NT2/D1 (cell line): Measurements from ENCODE around the gene SAMD10.
"Not testable (repeated sequence)": the region's sequence is repeated elsewhere in the genome, so short reads cannot be mapped to it uniquely, and the experiment has no call there.

ENCODE experiments used
- DNase-seq: peaks from one replicate; pipeline ENCODE4 v3.0.0-alpha.2; 2011; ENCODE audit warnings: low read depth, low spot score
- H3K27me3 ChIP-seq: 2 replicates; pipeline ENCODE4 v1.6.0; 2011; ENCODE audit warnings: mild to moderate bottlenecking; ENCODE audit not compliant: insufficient read length, insufficient read depth
- H3K36me3 ChIP-seq: 2 replicates; pipeline ENCODE4 v1.6.1; 2011; ENCODE audit warnings: mild to moderate bottlenecking, low read length, mixed read lengths; ENCODE audit not compliant: insufficient read depth, insufficient read length
- H3K4me1 ChIP-seq: 2 replicates; pipeline ENCODE4 v1.5.1; 2011; ENCODE audit not compliant: insufficient read depth, insufficient read length
- H3K4me3 ChIP-seq: 2 replicates; pipeline ENCODE4 v1.5.1; 2011; ENCODE audit warnings: low read depth; ENCODE audit not compliant: insufficient read length
- H3K9ac ChIP-seq: 2 replicates; pipeline ENCODE4 v1.6.0; 2011; ENCODE audit warnings: low read depth; ENCODE audit not compliant: insufficient read length
- H3K9me3 ChIP-seq: 2 replicates; pipeline ENCODE4 v1.5.1; 2011; ENCODE audit warnings: mild to moderate bottlenecking, low read length; ENCODE audit not compliant: insufficient read depth
- SUZ12 ChIP-seq: IDR thresholded peaks from 2 replicates; pipeline ENCODE4 v1.6.1; 2011; ENCODE audit not compliant: insufficient read length, insufficient read depth; ENCODE audit errors: extremely low read depth
- YY1 ChIP-seq: IDR thresholded peaks from 2 replicates; pipeline ENCODE4 v1.6.1; 2011; ENCODE audit not compliant: insufficient read length, insufficient read depth
- ZNF274 ChIP-seq: IDR thresholded peaks from 2 replicates; pipeline ENCODE4 v1.6.1; 2011; ENCODE audit warnings: mild to moderate bottlenecking, low read depth, low read length

Gene SAMD10

DNA sequence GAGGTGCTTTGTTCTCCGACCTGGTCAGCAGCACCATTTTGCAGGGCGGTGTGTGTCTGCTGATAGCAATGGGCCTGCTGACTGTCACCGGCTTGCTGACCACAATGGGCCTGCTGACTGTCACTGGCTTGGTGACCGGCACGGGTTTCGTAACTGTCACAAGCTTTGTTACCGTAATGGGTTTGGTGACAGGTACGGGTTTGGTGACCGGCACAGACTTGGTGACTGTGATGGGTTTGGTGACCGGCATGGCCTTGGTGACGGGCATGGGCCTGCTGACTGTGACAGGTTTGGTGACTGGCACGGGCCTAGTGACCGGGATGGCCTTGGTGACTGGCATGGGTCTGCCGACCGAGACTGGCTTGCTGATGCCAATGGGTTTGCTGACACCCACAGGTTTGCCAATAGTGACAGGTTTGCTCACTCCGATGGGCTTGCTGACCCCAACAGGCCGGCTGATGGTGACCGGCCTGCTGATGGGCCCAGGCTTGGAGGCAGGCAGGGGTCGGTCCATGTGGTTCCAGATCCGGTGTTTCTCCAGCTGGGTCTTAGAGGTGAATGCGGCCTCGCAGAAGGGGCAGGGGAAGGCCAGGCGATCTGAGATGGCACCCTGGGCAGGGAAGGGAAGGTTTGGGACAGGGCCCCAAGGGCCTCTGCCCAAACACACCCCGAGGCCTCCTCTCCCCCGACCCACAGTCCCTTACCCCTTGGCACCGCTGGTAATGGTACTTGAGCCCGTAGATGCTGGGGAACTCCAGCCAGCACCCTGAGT, 13.1 kb downstream of the SAMD10 start:
- peaks cover 40% of the 10 kb centered on the region; the same call in 1 of the 2 replicates for H3K9me3 ChIP-seq
- no peak overlapping the region for H3K9ac ChIP-seq
- peaks cover 17% of the 10 kb centered on the region for H3K27me3 ChIP-seq
- H3K36me3 ChIP-seq = peaks cover 59% of the 10 kb centered on the region
- no peak overlapping the region for H3K4me3 ChIP-seq
- peaks cover 13% of the 10 kb centered on the region for H3K4me1 ChIP-seq
- no peak for DNase-seq
- no peak for TF ChIP-seq YY1

DNA sequence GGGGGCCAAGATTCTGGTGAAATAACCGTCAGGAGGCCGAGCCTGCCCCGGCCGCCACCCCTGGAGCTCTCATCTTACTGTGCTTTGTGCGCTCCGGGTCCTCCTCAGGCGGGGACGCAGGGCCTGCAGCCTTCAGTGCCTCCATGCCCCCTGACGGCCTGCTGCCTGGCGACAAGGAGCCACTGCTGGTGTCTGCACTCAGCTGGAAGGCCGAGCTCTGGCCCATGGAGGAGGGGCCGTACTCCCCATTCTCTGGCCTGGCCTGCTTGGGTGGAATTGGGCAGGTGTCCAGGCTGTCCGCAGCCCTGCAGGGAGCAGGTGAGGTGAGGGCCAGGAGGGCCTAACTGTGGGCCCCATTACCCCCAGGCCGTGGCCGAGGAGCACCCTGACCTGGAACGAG, 15.0 kb downstream of the SAMD10 start:
- no peak overlapping the region for H3K9ac ChIP-seq
- peaks cover 13% of the 10 kb centered on the region for H3K4me1 ChIP-seq
- TF ChIP-seq SUZ12 (no peak), YY1 (no peak), ZNF274 (no peak)
- H3K36me3 ChIP-seq = peaks cover 69% of the 10 kb centered on the region
- no peak for DNase-seq
- H3K9me3 ChIP-seq = peaks cover 40% of the 10 kb centered on the region; the same call in 1 of the 2 replicates
- peaks cover 4% of the 10 kb centered on the region for H3K27me3 ChIP-seq
- H3K4me3 ChIP-seq = no peak overlapping the region

GRCh38 chr20:63963784-63964301, 15.6 kb downstream of the SAMD10 start:
- no peak overlapping the region for H3K4me3 ChIP-seq
- H3K27me3 ChIP-seq = peaks cover 4% of the 10 kb centered on the region
- peaks cover 40% of the 10 kb centered on the region; the same call in 1 of the 2 replicates for H3K9me3 ChIP-seq
- H3K36me3 ChIP-seq = peaks cover 75% of the 10 kb centered on the region
- H3K9ac ChIP-seq = no peak overlapping the region
- peaks cover 17% of the 10 kb centered on the region for H3K4me1 ChIP-seq
- no peak for TF ChIP-seq YY1
- TF ChIP-seq SUZ12 = no peak
- TF ChIP-seq ZNF274 = no peak
- no peak for DNase-seq

GRCh38 chr20:63963348-63963741, 16.1 kb downstream of the SAMD10 start:
- Histone ChIP-seq H3K9me3 (peaks cover 38% of the 10 kb centered on the region; the same call in 1 of the 2 replicates), H3K9ac (no peak overlapping the region), H3K4me1 (peaks cover 17% of the 10 kb centered on the region), H3K4me3 (no peak overlapping the region), H3K36me3 (peaks cover 76% of the 10 kb centered on the region), H3K27me3 (peaks cover 2% of the 10 kb centered on the region)
- no peak for TF ChIP-seq ZNF274
- TF ChIP-seq SUZ12 = no peak
- TF ChIP-seq YY1 = no peak
- DNase-seq = no peak

- TF ChIP-seq SUZ12 (no peak), ZNF274 (no peak), YY1 (no peak)
- Histone ChIP-seq H3K27me3 (no peaks in the 10 kb centered on the region), H3K9me3 (peaks cover 32% of the 10 kb centered on the region; the same call in 1 of the 2 replicates), H3K4me1 (peaks cover 17% of the 10 kb centered on the region), H3K9ac (no peak overlapping the region), H3K4me3 (no peak overlapping the region), H3K36me3 (peaks cover 72% of the 10 kb centered on the region)
- no peak for DNase-seq
Observed at GRCh38 chr20:63962426-63963347, 16.8 kb downstream of the SAMD10 start.

DNA sequence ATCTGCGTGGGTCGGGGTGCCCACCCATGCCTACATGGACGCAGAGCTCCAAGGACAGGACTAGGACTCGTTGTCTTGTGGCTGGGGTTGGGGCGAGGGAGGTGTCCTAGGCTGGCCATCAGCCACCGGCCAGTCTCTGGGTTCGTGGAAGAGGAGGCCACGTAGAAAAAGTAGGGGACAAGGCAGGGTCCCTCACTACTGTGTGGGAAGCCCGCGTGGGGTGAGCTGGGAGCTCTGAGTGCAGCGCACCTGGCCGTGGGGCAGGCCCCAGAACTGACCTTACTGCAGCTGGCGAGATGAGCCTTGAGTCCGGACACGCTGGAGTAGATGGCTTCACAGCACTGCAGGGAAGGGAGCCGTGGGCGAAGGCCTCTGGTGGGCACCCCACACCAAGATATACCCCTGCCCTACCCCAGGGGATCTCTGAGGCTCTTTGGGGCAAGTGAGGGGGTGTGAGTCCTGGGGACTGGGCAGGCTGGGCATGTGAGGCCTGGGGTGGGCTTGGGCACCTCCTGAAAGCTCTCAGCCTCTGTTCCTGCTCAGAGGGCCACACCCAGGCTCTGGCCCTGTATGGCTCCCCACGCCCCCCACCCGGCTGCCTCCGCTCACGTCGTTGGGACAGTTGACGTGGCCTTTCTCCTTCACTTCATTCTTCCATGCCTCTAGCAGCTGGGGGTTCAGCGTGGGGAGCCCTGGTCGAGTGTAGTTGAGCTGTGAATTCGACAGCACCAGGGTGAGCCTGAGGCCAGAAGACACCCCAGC, 17.6 kb downstream of the SAMD10 start:
- H3K36me3 ChIP-seq = peaks cover 63% of the 10 kb centered on the region
- no peak for TF ChIP-seq ZNF274
- TF ChIP-seq SUZ12 = no peak
- TF ChIP-seq YY1 = no peak

GRCh38 chr20:63960654-63961621, 18.5 kb downstream of the SAMD10 start:
- not testable (repeated sequence) for DNase-seq, H3K4me3 ChIP-seq, H3K9ac ChIP-seq, H3K27me3 ChIP-seq
- H3K36me3 ChIP-seq = peaks cover 54% of the 10 kb centered on the region
- H3K9me3 ChIP-seq = peaks cover 14% of the 10 kb centered on the region; the same call in 1 of the 2 replicates
- peaks cover 17% of the 10 kb centered on the region for H3K4me1 ChIP-seq

More for the DNA sequence above, 17.6 kb downstream of the SAMD10 start:
- H3K9me3 ChIP-seq = peaks cover 23% of the 10 kb centered on the region; the same call in 1 of the 2 replicates
- H3K4me3 ChIP-seq = no peak overlapping the region
- H3K9ac ChIP-seq = no peak overlapping the region
- H3K4me1 ChIP-seq = peaks cover 17% of the 10 kb centered on the region
- no peaks in the 10 kb centered on the region for H3K27me3 ChIP-seq
- DNase-seq = no peak
